Osteoblast (primary cell): ENCODE data around the gene SELPLG. TPM values are rescaled to one million over a fixed set of nuclear protein-coding genes. Genes with fewer than 3 reads are reported as not detected.
A peak's percentile ranks its signal among the peaks of the same experiment; 100 is the strongest.

ENCODE experiments used
- DNase-seq: peaks from one replicate; pipeline ENCODE4 v3.0.0; 2011; ENCODE audit warnings: low spot score, mixed read lengths; ENCODE audit not compliant: insufficient read length; ENCODE audit errors: missing footprints
- H2AFZ ChIP-seq: 2 replicates; pipeline ENCODE4 v1.6.0; 2011; ENCODE audit warnings: mild to moderate bottlenecking, low read length
- H3K27ac ChIP-seq: 2 replicates; pipeline ENCODE4 v1.5.1; 2011; ENCODE audit warnings: mild to moderate bottlenecking, low read depth, low read length, moderate library complexity
- H3K27me3 ChIP-seq: 2 replicates; pipeline ENCODE4 v1.6.0; 2012; ENCODE audit warnings: mild to moderate bottlenecking, control low read depth, inconsistent platforms, low read length, moderate library complexity; ENCODE audit not compliant: insufficient read depth
- H3K36me3 ChIP-seq: 2 replicates; pipeline ENCODE4 v1.5.1; 2011; ENCODE audit warnings: mild to moderate bottlenecking, low read length, control low read depth, moderate library complexity; ENCODE audit not compliant: insufficient read depth
- H3K4me1 ChIP-seq: 2 replicates; pipeline ENCODE4 v1.5.1; 2011; ENCODE audit warnings: mild to moderate bottlenecking, low read length, control low read depth, moderate library complexity; ENCODE audit not compliant: insufficient read depth
- H3K4me2 ChIP-seq: 2 replicates; pipeline ENCODE4 v1.6.0; 2011; ENCODE audit warnings: mild to moderate bottlenecking, low read length; ENCODE audit not compliant: insufficient read depth
- H3K4me3 ChIP-seq: fragments of 200-600 bp; sonication (generic); 3 replicates; pipeline ENCODE4 v1.5.1; 2012; ENCODE audit warnings: mild to moderate bottlenecking, low read length, inconsistent platforms; ENCODE audit not compliant: insufficient read depth
- H3K79me2 ChIP-seq: 2 replicates; pipeline ENCODE4 v1.6.0; 2012; ENCODE audit warnings: mild to moderate bottlenecking, low read length, control low read depth, inconsistent platforms; ENCODE audit not compliant: insufficient read depth
- H3K9me3 ChIP-seq: 2 replicates; pipeline ENCODE4 v1.5.1; 2011; ENCODE audit warnings: low read depth, low read length, control low read depth
- H4K20me1 ChIP-seq: 2 replicates; pipeline ENCODE4 v1.6.0; 2012; ENCODE audit warnings: mild to moderate bottlenecking, low read length, control low read depth; ENCODE audit not compliant: insufficient read depth
- CTCF ChIP-seq: IDR thresholded peaks from 2 replicates; pipeline ENCODE4 v1.5.1; 2011; ENCODE audit warnings: mild to moderate bottlenecking, low read depth, low read length, moderate library complexity; ENCODE audit errors: extremely low read depth
- total RNA-seq: library from RNA; depleted of rRNA; stranded (reverse); fragments of >200 nt; gene quantifications from 2 replicates; pipeline ENCODE4 v1.2.3, GENCODE V29; 2012

Gene SELPLG
- total RNA-seq, 1 donor: 1.1 TPM

- H2AFZ ChIP-seq: no peak overlapping the region
- no peak overlapping the region for H3K4me2 ChIP-seq
- no peaks in the 10 kb centered on the region for H3K79me2 ChIP-seq
- peaks cover 18% of the 10 kb centered on the region for H4K20me1 ChIP-seq
- H3K4me1 ChIP-seq: peaks cover 19% of the 10 kb centered on the region
- no peaks in the 10 kb centered on the region for H3K27me3 ChIP-seq
- no peak for DNase-seq
- TF ChIP-seq CTCF: no peak
- H3K36me3 ChIP-seq: no peaks in the 10 kb centered on the region
- H3K9me3 ChIP-seq: no peaks in the 10 kb centered on the region
- H3K27ac ChIP-seq: no peak overlapping the region
- H3K4me3 ChIP-seq: no peak overlapping the region
These were observed 3.7 kb upstream of the SELPLG start for GRCh38 chr12:108637222-108637971.

DNA sequence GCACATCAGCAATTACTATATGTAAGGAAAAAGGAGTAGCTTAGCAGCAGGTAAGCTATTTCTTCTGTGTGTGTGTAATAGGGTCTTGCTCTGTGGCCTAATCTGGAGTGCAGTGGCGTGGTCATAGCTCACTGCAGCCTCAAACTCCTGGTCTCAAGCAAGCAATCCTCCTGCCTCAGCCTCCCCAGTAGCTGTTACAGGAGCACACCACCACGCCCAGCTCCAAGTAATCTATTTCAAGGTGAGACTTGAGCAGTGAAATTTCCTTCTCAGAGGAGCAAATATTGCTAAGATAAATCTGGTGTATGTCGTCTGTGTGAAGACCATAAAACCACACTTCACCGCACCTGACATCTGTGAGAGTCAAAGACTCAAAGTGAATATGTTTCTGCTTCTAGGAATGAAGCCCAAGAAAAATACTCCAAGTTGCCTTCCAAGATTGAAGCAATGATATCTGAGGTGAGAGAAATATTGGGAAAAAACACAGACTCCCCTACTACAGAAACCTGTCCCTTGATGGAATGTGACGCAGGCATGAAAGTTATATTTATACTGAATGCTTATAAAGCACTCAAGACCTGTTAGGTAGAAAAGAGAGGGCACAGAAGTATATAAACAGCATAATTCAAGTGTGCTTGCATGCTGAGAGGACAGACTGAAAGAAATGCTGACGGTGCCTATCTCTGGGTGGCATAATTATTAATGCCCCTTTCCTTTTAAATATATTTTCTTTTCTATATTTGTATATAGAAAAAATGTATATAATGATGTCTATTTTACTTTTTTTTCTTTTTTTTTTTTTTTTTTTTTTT is 2.5 kb upstream of the SELPLG start:
- Histone ChIP-seq H3K27me3 (no peaks in the 10 kb centered on the region), H3K36me3 (no peaks in the 10 kb centered on the region), H3K9me3 (no peaks in the 10 kb centered on the region), H3K4me2 (no peak overlapping the region), H2AFZ (no peak overlapping the region), H3K4me3 (no peak overlapping the region), H4K20me1 (peaks cover 9% of the 10 kb centered on the region), H3K79me2 (no peaks in the 10 kb centered on the region), H3K27ac (no peak overlapping the region), H3K4me1 (peaks cover 22% of the 10 kb centered on the region)
- no peak for DNase-seq
- no peak for TF ChIP-seq CTCF

DNA sequence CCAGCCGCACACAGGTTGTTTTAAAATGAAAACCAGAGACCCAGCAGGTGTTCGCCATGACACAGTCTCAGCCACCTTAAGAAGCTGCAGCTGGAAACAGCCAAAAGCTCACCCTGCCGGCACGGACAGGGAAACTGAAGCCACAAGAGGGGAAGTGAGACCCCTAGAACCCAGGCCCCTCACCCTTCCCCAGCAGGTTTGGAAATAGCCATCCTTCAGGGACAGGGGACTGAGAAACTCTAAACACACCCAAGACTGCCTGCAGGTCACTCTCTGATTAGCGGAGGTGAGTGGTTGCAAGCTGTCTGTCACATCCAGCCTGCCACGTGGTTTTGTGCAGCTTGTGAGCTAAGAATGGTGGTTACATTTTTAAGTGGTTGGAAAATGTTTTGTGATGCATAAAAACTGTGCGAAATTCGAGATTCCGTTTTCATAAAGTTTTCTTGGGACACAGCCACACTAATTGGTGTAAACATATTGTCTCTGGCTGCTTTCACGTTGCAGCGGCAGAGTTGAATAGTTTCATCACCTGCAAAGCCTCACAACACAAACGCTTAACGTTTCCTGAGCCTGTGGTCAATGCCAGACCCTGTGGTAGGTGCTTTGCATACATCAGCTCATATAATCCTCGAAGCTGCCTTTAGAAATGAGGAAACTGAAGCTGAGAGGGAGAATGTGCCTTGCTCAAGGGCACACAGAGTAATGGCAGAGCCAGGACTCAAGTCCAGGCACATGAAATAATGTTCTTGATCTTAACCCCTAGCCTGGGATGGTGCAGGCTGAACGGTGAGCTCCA is 1.7 kb upstream of the SELPLG start:
- no peak for TF ChIP-seq CTCF
- Histone ChIP-seq H2AFZ (no peak overlapping the region), H3K9me3 (no peaks in the 10 kb centered on the region), H3K27ac (no peak overlapping the region), H3K4me2 (no peak overlapping the region), H3K79me2 (no peaks in the 10 kb centered on the region), H3K4me3 (no peak overlapping the region), H3K36me3 (no peaks in the 10 kb centered on the region), H4K20me1 (peaks cover 7% of the 10 kb centered on the region), H3K4me1 (peaks cover 28% of the 10 kb centered on the region), H3K27me3 (no peaks in the 10 kb centered on the region)
- DNase-seq: no peak

DNA sequence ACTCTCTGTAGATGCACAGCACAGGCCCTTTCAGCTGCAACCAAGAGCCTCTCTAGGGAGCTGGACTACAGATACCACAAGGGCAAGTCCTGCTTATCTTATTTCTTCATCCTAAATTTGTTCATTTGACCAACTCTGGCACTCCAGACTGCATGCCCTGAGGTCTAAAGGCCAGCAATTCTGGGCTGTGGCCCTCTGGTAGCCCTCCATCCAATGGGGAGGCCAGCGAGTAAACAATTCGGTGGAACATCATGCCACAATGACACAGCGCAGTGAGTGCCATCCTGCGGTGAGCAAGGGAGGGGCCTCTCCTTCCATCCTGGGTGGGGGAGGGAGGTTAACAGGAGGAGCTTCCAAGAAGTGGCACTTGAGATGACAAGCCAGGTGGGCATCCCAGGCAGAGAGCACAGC is 652 bp upstream of the SELPLG start:
- no peaks in the 10 kb centered on the region for H3K36me3 ChIP-seq
- peaks cover 4% of the 10 kb centered on the region for H4K20me1 ChIP-seq
- DNase-seq: no peak
- H3K4me1 ChIP-seq: peaks cover 39% of the 10 kb centered on the region
- H3K9me3 ChIP-seq: no peaks in the 10 kb centered on the region
- no peaks in the 10 kb centered on the region for H3K79me2 ChIP-seq
- H3K27me3 ChIP-seq: no peaks in the 10 kb centered on the region
- H3K27ac ChIP-seq: no peak overlapping the region
- TF ChIP-seq CTCF: no peak
- H3K4me3 ChIP-seq: no peak overlapping the region
- H2AFZ ChIP-seq: no peak overlapping the region
- H3K4me2 ChIP-seq: peak overlapping the region; percentile 7
